T-helper 9 cell (primary cell): Measurements from ENCODE around the gene GIMAP2.
A peak's percentile ranks its signal among the peaks of the same experiment; 100 is the strongest.
"Not testable (repeated sequence)": the region's sequence is repeated elsewhere in the genome, so short reads cannot be mapped to it uniquely, and the experiment has no call there.

ENCODE experiments used
- DNase-seq: peaks from one replicate; pipeline ENCODE4 v3.0.0-alpha.2; 2020

GIMAP2 gene

GRCh38 chr7:150678601-150679000 is 6.9 kb upstream of the GIMAP2 start:
- not testable (repeated sequence) for DNase-seq

- not testable (repeated sequence) for DNase-seq
Measured at GRCh38 chr7:150680364-150680763, 5.1 kb upstream of the GIMAP2 start.

GRCh38 chr7:150686030-150686631 is 625 bp downstream of the GIMAP2 start:
- DNase-seq, result no peak

- DNase-seq, result no peak
Measured at GRCh38 chr7:150688630-150689029, 3.1 kb downstream of the GIMAP2 start.

GRCh38 chr7:150695654-150696053 is 10.1 kb downstream of the GIMAP2 start:
- no peak for DNase-seq

- DNase-seq, result no peak
Measured at GRCh38 chr7:150703209-150703608, 17.7 kb downstream of the GIMAP2 start.

- no peak for DNase-seq
Measured at GRCh38 chr7:150715293-150715692, 29.8 kb downstream of the GIMAP2 start.

- no peak for DNase-seq
Measured at GRCh38 chr7:150715738-150716137, 30.2 kb downstream of the GIMAP2 start.

GRCh38 chr7:150716368-150716767 is 30.9 kb downstream of the GIMAP2 start, which contains the start of gene GIMAP1:
TSS of gene GIMAP1 (plus strand) at chr7:150716613. CDS start at chr7:150719048, 2,435 bp downstream.
- DNase-seq, result peak; percentile 44

- no peak for DNase-seq
Measured at GRCh38 chr7:150716939-150717338, 31.4 kb downstream of the GIMAP2 start.

GRCh38 chr7:150717814-150718420 is 32.4 kb downstream of the GIMAP2 start:
- no peak for DNase-seq

GRCh38 chr7:150719436-150719835 is 33.9 kb downstream of the GIMAP2 start:
- no peak for DNase-seq

- no peak for DNase-seq
Measured at GRCh38 chr7:150719960-150720891, 34.7 kb downstream of the GIMAP2 start.

GRCh38 chr7:150721970-150722373 is 36.5 kb downstream of the GIMAP2 start:
- no peak for DNase-seq

- DNase-seq, result no peak
Measured at GRCh38 chr7:150722431-150722931, 37.0 kb downstream of the GIMAP2 start.

- no peak for DNase-seq
Measured at GRCh38 chr7:150723467-150723866, 38.0 kb downstream of the GIMAP2 start.

- no peak for DNase-seq
Measured at GRCh38 chr7:150727381-150727780, 41.9 kb downstream of the GIMAP2 start.

- no peak for DNase-seq
Measured at GRCh38 chr7:150728011-150728410, 42.5 kb downstream of the GIMAP2 start.

- no peak for DNase-seq
Measured at GRCh38 chr7:150728609-150729008, 43.1 kb downstream of the GIMAP2 start.

- no peak for DNase-seq
Measured at GRCh38 chr7:150731916-150732315, 46.4 kb downstream of the GIMAP2 start.

GRCh38 chr7:150732786-150733481 is 47.4 kb downstream of the GIMAP2 start:
- no peak for DNase-seq

GRCh38 chr7:150733482-150734095 is 48.1 kb downstream of the GIMAP2 start:
- no peak for DNase-seq
